ENCODE results near the gene DBN1.
A peak's percentile ranks its signal among the peaks of the same experiment; 100 is the strongest.

The DBN1 gene

DNA sequence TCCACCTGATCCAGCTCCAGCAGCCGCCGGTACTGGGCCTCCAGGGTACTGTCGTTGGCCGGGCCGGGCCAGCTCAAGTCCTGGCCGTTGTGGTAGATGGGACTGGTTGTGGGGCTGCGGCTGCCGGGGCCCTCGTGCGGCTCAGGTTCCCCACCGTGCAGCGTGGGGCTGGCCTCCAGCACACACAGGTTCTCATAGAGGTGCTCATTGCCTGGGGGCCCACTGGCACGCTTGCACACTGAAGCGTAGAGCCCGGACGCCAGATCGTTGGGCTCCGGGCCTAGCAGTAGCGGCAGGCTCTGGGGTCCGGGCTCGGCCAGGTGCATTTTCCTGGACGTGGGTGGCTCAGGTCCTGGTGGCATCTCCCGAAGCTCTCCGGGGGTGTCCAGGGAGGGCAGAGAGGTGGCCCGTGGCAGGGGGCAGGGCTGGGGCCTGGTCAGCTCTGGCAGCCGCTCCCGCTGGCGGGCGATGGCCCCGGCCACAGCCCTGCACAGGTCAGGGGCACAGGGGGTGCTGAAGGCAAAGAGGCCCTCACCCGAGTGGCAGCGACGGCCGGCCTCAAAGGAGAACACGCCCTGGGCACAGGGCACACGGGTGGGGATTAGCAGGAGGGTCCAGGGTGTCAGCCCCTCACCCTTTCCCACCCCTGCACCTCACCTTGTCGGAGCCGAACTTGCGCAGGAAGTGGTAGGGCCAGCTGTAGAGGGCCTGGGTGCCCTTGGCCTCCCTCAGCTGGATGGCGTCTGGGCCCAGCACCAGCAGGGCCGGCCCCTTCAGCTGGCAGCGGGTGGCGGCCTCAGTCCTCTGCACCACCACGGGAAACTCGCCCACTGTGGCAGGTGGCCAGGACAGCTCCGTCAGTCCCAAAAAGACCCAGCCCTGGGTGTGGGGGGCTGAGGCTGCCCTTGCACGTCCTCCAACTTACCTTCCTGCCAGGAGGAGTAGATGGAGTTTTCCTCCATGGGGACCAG, 30.9 kb upstream of the DBN1 start:
- DNase-seq, result no peak

DNA sequence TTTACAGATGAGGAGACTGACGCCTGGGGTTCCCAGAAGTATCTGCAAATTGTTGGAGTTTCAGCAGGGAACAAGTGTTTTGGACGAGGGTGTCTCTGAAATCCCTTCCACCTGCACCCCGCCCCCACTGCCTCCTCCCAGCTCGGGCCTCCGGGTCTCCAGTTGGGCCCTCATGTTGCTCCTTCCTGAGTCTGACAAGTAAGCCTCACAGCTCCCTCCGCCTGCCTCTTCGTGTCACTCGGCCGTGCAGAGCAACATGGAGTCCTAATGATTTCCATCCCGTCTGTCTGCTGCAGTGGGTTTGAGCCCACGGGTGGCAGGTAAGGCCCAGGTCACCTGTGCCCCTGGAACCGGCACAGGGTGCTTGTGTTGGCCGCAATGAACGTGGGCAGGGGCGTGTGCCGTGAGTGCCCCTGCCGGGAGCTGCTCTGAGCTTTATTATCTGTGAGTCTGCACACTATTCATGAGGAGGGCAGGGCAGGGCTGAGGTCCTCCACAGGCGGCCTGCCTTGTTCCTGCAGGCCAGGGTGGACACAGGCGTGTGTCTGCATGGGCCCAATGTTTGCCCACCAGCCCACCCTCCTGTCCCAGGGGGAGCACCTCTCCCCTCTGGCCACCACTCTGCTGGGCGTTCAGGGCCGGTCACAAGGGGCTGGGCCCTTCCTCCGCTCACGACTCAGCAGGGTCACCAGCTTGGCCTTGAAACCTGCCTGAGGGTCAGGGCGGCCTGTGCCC, 30.1 kb upstream of the DBN1 start:
- no peak for DNase-seq

DNA sequence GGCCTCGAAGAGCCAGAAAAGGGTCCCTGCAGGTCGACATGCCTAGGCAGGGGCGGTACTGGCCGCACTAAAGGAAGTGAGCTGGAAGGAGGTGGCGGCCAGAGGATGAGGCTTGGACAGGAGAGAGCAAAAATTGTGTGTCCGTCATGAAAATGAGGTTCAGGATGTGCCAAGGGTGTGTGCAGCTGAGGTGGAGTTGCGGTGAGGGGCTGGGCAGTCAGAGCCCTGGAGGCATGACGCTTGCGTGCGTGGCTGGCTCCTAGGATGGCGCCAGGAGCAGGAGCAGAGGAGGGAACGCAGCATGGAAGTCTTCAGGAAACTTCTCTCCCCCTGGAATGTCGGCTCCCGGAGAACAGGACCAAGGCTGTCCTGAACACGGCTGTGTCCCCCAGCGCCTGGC, 29.5 kb upstream of the DBN1 start:
- DNase-seq, result no peak

DNA sequence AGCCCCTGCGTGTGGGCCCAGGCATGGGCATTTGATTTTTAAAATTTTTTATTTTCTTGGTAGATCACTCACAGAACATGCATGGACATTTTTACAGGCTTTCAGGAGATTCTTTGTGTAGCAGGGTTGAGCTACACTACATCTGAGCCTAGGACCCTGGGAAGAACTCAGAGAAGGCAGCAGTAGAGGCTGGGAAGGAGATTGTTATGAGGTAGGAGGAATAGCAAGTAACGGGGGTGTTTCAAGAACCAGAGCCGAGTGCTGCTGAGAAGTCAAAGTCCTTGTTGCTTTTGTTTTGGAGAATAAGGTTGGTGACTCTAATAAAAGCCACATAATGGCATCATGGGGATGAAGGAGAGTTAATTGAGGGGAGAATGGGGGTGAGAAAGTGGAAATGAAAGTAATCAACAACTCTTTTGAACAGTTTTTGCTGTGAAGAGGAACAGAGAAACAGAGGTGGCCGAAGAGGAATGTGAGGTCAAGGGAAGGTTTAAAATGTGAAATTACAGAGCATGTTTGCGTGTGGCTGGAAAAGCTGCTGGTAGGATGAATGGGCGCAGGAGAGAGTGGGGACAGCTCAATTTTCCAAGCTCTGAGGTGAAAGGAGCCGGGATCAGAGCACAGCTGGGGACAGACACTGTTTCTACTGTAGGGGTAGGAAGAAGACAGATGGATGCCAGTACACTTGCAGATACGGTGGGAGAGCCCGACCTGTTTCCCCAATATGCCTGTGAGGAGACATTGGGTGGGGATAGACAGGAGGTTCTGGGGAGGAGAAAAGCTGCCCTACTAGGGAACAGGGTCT, 28.6 kb upstream of the DBN1 start:
- no peak for DNase-seq

GRCh38 chr5:177500685-177501522, 27.5 kb upstream of the DBN1 start:
- peak; percentile 70 for DNase-seq

GRCh38 chr5:177499842-177500241, 26.4 kb upstream of the DBN1 start:
- DNase-seq, result no peak

DNA sequence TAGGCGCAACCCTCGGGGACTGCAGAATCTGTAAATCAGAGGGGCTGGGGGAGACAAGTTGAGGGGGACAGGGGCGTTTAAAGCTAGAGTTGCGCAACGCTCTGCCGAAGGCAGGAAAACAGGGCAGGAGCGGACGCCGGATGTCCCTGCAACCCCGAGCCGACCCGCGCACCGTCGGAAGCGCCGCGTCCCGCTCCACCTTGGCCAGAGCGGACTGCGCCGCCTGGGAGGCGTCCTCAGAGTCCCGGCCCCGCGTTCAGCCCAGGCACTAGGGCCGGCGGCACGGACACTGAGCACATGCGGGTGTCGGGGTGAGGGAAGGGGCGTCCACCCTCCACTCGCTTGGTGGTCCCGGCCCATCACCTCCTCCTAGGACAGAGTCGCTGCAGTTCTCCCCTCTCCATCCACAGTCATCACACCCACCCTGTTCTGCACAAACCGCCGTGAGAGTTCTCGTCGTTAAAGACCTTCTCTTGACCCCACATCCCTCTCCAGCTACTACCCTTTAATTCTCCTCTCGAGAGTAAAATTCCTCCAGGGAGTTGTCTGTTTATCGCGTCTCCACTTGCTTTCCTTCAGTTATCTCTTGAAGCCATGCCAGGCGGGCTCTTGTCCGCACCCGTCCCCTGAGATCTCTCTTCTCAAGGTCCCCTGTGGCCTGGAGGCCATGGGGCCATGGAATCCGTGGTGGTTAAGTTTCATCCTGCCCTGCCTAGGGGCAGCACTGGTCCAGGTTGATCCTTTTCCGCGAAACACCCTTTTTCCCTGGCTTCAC, 24.8 kb upstream of the DBN1 start:
- no peak for DNase-seq

DNA sequence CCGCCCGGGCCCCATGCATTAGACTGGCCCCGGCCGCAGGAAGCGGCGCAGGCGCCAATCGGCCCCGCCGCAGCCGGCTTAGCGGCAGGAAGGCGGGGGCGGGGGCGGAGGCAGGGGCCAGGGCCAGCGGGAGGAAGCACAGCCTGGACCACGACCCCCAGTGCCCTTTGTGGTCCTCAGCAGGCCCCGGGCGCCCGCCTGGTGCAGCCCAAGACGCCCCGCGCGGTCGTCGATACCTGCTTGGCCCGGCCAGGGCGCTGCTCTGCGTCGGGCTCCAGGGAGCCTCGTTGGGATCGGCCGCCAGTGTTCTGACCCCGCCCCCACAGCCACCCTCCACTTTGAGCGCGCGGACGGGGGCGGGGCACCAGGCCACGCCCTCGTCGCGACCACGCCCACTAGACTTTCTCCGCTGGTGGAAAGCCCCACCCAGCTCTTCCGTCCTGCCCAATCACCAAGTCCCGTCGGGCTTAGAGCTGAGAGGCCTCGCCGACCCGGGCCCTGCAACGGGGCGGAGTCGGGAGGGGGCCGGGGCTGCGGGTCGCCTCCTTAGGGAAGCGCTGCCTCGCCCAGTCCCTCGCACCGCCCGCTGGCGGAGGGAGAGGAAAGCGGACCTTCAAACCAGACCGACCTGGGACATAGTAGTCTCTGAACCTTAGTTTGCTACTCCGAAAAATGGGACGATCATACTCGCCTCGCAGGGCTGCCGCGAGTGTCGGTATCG, 24.0 kb upstream of the DBN1 start, which contains the start of gene PDLIM7:
PDLIM7 (minus strand) TSS at position 313 of the 721 bp plus-strand sequence. CDS start 1,092 bp downstream, outside the sequence.
- DNase-seq, result peak; percentile 98

DNA sequence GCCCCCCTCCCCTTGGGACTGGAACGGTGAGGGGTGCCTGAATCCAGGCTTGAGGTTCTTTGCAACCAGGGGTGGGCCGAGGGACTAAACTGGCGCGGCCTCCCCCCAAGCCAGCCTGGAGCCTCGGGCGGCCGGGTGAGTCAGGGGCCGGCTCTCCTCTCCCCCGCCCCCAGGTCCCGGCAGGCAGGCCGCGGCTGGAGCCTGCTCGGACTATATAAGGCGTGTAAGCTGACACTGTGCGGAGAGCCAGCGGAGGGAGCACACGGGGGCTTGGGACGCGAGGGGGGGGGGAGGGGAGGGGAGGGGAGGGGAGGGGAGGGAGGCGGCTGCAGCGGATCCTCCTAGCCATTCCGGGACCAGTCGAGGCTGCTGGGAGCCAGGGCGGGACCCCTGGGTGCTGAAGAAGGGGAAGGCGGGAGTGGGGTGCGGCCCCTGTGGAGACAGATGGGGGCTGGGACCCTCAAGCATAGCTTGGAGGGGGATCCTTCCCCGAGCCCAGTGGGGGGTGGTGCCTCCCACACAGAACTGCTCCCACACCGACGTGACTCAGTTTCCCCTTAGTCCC, 23.4 kb upstream of the DBN1 start:
- peak; percentile 96 for DNase-seq

DNA sequence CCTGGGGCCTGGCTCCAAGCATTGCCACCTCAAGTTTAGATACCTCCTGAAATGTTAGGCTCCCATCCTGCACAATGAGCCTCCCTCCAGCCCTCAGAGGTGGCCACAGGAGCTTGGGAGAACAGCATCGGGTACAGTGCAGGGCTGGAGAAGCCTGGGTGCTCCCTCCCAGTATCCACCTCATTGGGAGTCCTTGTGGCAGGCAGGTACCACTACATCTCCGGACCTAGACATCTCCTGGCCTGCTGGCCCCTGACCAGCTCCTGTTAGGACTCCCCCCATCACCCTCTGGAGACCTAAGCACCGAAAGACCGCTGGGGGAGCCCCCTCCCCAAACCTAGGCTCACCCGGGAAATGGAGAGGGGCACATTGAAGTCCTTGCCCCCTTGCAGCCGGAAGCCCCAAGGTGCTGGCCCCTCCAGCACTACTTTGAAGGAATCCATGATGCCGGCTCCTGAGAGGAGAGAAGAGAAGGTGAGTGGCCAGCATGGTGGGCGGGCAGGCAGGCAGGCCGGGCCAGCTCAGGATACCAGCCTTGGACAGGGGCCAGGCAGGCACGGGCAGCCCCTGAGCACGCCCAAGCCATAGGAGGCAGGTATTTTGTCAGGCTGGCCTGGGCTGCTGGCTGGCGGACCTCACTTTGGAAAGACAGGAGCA, 22.8 kb upstream of the DBN1 start:
- peak; percentile 70 for DNase-seq

DNA sequence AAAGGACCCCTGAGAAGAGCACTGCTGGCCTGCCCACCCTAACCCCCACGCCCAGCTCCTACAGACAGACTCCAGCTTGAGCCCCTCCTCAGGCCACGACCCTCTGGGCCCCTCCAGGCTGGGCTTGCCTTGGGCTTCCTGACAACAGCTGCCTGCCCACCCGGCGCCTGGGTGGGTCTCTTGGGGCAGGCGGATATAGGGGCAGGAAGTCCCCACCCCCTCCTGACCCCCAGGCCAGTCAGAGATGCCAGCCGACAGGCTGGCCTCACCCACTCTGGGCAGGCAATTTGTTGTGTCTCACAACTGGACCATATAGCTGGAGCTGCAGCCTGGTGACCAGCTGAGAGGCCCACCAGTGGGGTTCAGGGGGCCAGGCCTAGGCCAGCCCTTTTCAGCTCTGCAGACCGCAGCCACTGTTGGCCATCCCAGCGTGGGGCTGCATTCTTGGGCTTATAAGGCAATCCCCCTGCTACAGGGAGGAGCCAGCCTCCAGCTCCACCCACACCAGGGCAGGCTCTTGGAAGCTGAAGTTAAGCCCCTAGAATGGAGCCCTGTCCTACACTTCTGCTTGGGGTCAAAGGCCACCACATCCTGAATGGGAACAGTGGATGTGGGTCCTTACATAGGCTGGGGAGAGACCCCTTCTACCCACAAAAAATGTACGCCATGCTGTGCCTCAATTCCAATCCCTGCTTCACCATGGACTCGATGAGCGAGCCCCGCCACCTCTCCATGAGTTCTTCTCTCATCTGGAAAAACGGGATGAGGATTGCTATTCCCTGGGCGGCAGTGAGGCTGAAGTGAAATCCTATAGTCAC, 22.0 kb upstream of the DBN1 start:
- peak; percentile 92 for DNase-seq

DNA sequence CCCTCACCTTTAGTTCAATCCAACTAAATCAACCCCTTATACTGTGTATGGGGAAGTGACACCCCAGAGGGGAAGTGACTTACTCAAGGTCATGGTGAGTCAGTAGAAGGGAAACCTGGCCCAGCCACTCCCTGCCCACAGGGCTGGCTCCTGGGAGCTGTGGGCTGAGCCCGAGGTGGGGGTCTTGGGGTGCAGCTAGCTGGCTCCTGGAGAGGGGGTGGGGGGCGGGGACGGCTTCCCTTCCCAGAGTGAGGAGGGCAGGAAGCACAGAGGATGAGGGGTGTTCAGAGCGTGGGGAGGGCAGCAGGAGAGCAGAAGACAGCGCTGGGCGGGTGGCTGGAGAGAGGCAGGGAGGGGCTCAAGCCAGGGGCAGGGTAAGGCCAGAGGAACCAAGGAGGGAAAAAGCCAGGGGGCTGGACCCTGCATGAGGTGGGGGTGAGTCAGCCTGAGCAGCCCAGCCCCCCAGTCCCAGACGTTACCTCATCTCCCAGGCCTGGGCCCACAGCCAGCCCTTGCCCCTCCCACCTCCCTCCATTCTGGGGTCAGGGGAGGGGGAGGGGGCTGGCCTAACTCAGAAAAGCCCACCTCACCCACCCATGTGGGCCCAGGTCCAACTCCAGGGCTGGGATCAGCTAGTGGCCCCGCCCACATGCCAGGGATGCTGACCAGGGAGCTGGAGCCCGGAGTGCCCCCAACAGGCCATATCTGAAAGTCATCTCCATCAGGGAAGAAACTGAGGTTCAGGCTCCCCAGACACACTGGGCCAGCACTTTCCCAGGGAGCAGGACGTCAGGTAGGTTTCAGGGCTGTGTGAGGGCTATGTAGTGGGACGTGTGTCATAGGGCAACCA, 21.1 kb upstream of the DBN1 start:
- DNase-seq, result peak; percentile 90

- DNase-seq, result no peak
Measured at GRCh38 chr5:177493795-177494345, 20.4 kb upstream of the DBN1 start.

DNA sequence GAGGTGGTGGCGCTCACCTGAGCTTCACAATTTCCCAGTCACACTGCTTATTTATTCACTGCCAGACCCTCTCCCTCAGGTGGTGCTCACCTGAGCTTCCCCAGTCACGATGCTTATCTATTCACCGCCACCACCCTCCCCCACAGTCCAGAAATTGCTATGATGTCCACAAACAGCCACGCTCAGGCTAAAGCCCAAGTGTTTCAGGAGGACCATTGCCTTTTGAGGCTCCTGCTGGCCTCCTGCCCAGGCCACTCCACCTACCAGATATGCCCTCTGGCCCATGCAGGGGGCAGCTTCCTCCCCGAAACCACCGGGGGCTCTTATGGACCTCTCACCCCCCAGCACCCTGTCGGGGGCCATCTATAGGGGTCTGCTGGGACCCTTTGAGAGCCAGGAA, 19.4 kb upstream of the DBN1 start:
- no peak for DNase-seq

DNA sequence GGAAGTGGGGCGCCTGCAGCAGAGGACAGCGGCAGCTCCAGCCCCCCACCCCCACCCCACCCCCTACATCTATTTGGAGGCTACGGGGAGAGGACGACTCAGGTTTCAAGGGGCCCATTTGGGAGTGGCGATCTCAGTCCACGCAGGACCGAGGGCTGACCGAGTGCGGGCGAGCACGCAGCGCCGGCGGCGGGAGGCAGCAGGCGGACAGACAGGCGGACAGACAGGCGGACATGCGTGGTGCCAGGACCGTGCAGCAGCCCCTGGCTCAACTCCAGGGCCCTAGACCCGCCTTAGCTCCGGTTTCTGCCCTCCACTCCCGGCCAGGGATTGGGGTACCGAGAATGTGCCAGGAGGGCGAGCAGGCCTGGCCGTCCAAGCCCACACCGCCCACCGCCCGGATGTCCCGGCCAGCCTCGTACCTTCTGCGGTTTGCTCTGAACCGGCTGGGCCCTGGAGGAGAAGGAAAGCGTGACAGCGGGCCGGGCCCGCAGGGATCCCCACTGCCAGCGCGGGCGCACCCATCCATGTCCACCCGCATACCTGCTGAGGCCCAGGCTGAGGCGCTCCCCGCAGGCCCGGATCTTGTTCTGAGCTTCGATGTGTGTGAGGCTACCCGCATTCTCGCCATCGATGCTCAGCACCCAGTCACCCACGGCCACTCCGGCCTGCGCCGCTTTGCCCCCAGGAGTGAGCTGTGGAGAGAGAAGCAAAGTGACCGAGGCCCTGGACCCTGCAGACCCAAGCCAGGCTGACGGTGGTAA, 18.7 kb upstream of the DBN1 start:
- no peak for DNase-seq

- DNase-seq, result no peak
Measured at GRCh38 chr5:177491429-177491945, 18.1 kb upstream of the DBN1 start.

Data from HCEC 1CT (cell line).